HG02642 (cell line): ENCODE data around the gene SLC25A45.

ENCODE experiments used
- ATAC-seq: cut with Tn5 transposase; IDR thresholded peaks from one replicate; pipeline ENCODE4 v1.9.1; 2021; ENCODE audit warnings: mild to moderate bottlenecking; ENCODE audit not compliant: unreplicated experiment, poor library complexity

The SLC25A45 gene, protein sequence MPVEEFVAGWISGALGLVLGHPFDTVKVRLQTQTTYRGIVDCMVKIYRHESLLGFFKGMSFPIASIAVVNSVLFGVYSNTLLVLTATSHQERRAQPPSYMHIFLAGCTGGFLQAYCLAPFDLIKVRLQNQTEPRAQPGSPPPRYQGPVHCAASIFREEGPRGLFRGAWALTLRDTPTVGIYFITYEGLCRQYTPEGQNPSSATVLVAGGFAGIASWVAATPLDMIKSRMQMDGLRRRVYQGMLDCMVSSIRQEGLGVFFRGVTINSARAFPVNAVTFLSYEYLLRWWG

DNA sequence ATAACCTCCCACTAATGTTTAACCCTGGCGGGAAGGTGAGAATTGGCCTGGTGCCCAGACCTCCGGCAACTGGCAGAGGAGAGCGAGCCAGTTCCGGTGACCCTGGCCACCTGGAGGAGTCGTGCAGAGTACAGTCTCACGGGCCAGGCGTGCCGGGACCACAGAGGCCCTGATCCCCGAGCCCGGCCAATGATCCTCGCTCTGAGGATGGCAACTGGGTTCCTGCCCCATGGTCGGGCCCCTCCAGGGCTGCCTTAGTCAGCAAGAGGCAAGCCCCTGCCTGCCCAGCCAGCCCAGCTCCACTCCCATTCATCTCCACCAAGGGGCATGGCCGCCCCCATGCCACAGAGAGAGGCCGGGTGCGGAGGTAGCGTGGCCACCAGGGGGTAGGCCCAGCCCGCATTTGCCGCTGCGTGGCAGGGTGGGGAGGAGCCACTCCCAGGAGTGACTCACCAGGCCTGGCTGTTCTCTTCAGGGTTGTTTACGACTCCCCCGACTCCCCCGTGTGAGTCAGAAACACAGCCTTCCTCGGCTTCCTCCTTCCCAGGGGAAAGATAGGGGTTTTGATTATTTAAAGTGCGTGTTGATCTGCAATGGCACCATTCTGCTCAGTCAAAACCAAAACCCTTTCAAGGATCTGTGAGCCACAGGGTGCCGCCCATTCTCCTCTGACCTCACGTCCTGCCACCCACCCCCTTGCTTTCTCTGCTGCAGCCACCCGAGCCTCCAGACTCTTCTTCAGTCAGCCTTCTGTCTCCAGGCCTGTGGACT is at the start of gene SLC25A45:
Gene SLC25A45 (minus strand): TSS at position 614 of the 771 bp plus-strand sequence. CDS start 695 bp downstream, outside the sequence.
- ATAC-seq, result peak; percentile 64

DNA sequence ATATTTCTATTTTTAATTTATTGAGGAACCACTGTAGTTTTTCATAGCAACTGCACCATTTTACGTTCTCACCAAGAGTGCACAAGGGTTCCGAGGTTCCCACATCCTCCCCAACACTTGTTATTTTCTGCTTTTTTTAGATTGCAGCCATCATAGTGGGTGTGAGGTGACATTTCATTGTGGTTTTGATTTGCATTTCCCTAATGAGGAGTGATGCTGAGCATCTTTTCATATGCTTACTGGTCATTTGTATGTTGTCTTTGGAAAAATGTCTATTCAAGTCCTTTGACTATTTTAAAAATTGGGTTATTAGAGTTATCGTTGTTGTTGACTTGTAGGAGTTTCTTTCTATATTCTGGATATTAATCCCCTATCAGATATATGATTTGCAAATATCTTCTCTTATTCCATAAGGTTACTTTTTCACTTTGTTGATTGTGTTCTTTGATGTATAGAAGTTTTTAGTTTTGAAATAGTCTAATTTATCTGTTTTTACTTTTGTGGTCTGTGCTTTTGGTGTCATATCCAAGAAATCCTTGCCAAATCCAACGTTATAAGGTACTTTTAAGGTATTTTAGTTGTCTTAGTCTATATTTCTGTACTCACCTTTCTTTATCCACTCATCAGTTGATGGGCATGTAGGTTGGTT is 49.1 kb upstream of the SLC25A45 start:
- ATAC-seq, result no peak

DNA sequence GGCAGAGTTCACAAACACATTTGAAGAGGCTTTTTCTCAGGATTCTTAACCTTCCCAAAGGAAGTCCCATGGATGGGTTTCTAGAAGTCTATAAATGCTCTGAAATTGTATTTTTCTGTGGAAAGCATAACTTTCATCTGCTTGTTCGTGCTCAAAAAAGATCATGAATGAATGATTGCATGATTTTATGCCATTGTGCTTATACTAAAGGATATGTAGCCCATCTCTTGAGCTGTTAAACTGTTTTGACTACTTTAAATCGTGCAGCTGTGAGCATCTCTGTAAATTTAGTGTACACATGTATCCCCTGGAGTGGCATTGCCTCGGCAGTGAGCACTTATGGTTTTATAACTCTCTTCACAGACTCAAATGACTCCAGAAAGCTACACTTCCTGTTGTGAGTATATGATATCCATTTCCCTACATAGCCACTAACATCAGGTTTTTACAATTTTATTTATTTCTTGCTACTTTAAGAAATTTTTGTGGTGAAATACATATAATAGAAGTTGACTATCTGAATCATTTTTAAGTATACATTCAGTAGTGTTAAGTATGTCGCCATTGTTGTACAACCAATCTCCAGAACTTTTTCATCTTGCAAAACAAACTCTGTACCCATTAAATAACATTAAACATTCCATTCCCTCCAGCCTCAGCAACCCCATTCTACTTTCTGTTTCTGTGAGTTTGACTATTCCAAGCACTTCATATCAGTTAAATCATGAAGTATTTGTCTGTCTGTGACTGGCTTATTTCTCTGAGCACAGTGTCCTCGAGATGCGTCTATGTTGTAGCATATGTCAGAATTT is 48.2 kb upstream of the SLC25A45 start:
- ATAC-seq, result no peak

DNA sequence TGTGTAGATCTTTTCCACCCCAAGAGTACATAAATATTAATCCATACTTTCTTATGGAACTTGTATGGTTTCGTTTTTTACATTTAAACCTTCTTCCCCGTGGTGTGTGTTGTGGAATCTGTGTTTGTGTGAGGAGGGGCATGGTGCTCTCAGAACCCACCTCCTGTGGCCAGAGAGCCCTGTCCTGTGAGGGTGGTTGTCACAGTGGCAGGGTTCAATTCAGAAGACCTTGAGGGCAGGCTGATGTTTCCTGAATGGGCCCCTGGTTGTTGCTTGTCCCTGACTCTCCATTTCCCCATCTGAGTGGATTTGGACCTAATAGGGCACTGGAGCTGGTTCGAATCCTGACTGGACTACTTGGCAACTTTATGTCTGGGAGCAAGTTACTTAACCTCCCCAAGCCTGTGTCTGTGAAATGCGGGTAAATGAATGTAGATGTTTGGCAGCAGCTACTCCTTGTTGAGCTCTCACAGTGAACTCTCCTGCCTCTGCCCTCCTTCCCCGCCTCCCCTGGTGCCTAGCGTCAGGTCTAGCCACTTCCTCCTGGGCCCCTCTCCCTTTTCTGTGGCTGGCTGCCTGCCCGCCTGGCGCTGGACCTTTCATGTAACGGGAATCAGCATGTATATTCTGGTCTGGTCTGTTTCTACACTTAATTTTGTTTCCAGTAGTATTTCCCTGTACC is 47.4 kb upstream of the SLC25A45 start:
- ATAC-seq, result no peak

DNA sequence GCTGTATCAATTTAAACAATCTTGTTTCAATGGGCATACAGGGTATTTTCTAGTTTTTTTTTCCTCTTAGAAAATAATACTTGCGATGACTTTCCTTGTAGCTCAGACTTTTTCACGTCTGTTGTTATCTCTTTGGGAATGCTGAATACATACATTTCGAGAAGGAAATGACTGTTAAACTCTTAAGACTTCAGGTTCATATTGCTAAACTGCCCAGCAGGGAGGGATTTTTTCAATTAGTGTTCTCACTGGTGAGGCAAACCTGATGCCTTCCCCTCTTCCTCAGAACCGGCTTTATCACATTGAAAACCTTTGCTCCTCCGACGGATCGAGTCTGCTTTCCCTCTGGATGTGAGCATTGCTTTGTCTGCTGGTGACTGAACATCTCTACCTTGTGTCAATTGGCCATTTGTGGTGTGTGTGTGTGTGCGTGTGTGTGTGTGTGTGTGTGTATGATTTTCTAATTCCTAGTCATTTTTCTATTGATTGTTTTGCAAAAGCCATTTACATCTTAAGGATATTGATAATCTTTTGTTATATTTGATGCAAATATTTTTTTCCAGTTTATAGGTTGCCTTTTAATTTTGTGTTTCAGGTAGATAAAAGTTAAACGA is 46.7 kb upstream of the SLC25A45 start:
- no peak for ATAC-seq

DNA sequence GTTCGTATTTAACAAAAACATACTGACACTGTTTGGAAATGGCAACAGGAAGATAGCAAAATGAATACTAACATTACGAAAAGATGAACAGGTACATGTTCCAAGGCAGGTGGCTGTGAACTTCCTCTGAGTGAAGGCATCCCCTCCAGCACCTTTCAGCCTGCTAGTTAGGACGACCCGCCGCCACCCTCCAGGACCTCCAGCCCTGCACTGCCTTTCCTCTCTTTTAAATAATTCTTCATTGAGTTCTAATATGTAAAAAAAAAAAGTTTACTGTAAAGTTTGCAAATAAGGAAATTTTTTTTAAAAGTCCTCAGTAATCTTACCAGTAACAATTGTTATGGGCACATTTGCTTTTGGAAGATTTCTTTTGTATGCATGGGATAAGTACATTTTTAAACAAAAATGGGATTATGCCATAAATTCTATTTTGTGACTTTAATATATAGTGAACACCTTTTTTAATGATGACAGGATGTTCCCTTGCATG is 46.2 kb upstream of the SLC25A45 start:
- ATAC-seq, result no peak

DNA sequence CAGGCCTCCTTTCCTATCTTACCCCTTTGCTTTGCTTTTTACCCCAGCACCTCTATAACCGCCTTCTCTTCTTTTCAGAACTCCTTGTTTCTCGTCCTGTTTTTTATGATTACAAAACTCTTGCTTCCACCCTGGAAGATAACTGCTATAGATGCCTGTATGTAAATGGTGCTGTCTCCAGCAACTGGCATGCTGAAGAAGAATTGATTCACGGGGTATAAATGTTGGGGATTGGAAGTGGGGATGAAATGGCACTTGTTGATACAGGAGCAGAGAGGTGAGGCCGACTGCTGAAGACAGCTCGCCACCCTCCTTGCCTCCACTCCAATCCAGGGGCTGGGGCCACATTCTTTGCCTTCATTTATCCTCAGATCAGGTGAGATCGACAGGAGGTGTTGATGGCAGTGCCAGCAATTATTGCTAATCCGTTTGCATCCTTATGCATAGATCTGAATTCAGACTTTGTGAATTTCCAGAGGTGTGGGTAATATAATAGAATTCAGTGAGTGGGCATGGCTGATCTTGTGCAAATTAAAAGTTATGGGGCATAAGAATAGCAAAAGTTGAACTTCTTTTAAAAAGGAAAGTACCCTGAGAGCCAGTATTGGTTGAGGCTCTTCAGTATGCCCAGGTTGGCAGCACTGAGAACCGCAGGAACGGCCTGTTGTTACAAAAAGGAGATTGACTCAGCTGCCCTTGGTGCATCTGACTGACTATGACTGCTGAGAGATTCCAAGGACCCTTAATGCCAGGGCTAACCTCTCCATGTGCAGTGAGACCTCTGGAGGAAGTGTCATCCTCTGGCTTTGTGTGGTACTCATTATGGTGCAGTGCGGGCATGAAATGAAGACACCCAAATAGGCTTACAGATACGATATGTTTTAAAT is 45.5 kb upstream of the SLC25A45 start:
- ATAC-seq, result no peak

DNA sequence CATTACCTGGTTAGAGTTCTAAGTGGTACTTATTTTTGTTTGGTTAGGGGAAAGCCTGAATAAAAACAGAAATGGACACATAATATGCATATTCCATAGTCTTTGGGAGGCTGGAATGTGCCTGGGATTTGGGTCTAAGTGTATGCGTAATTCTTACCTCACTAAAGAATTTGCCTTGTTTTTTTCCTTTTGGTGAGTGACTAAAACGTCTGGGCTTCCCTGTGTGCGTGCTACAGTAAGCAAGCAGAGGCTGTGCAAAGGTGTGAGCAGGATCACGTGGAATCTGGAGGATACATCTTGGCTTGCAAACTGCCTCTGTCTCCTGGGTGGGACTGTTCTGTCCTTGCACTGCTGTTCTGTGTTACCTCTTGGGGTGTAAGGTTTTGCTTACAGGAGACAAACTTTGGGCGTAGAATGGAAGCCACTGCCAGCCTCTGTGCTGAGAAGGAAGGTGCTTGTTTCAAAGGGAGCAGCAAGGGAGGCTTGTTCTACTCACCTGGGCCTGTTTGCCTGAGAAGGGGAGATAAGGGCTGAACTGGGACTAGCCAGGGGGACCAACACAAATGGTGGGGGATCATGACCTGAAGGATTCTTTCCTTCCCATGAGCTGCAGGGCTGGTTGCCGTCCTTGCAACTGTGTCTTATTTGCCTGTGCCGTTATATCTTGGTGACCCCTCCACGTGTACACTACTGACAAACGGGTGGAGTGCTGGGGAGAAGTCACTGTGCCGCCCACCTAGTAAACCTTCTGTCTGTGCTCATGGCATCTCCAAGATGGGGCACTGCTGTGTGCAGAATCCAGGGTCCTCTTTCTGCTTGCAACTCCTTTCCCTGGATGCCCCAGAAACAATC is 44.6 kb upstream of the SLC25A45 start:
- ATAC-seq, result no peak

DNA sequence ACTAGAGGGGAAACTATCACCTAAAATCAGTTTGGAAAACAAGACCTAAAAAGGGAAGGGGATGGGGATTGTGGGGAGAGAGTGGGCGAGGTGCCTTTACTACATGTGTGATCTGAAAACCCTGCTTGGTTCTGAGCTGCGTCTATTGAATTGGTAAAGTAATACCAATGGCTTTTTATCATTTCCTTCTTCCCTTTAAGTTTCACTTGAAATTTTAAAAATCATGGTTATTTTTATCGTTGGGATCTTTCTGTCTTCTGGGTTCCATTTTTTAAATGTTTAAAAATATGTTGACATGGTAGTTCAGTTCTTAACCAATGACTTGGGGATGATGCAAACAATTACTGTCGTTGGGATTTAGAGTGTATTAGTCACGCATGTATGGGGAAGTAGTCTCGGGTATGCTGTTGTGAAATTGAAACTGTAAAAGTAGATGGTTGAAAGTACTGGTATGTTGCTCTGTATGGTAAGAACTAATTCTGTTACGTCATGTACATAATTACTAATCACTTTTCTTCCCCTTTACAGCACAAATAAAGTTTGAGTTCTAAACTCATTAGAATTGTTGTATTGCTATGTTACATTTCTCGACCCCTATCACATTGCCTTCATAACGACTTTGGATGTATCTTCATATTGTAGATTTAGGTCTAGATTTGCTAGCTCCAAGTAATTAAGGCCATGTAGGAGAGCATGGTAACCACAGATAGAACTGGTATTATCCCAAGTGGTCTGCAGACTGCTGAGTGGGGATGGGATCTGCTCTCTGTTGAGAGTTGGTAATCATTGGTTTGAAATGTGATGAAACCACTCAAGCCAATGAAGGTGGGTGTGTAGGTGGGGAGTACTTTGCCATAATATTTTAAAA is 43.8 kb upstream of the SLC25A45 start:
- ATAC-seq, result no peak

DNA sequence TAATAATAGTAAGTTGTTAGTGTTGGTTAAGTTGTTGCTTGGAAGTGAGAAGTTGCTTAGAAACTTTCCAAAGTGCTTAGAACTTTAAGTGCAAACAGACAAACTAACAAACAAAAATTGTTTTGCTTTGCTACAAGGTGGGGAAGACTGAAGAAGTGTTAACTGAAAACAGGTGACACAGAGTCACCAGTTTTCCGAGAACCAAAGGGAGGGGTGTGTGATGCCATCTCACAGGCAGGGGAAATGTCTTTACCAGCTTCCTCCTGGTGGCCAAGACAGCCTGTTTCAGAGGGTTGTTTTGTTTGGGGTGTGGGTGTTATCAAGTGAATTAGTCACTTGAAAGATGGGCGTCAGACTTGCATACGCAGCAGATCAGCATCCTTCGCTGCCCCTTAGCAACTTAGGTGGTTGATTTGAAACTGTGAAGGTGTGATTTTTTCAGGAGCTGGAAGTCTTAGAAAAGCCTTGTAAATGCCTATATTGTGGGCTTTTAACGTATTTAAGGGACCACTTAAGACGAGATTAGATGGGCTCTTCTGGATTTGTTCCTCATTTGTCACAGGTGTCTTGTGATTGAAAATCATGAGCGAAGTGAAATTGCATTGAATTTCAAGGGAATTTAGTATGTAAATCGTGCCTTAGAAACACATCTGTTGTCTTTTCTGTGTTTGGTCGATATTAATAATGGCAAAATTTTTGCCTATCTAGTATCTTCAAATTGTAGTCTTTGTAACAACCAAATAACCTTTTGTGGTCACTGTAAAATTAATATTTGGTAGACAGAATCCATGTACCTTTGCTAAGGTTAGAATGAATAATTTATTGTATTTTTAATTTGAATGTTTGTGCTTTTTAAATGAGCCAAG is 42.9 kb upstream of the SLC25A45 start:
- ATAC-seq, result no peak

DNA sequence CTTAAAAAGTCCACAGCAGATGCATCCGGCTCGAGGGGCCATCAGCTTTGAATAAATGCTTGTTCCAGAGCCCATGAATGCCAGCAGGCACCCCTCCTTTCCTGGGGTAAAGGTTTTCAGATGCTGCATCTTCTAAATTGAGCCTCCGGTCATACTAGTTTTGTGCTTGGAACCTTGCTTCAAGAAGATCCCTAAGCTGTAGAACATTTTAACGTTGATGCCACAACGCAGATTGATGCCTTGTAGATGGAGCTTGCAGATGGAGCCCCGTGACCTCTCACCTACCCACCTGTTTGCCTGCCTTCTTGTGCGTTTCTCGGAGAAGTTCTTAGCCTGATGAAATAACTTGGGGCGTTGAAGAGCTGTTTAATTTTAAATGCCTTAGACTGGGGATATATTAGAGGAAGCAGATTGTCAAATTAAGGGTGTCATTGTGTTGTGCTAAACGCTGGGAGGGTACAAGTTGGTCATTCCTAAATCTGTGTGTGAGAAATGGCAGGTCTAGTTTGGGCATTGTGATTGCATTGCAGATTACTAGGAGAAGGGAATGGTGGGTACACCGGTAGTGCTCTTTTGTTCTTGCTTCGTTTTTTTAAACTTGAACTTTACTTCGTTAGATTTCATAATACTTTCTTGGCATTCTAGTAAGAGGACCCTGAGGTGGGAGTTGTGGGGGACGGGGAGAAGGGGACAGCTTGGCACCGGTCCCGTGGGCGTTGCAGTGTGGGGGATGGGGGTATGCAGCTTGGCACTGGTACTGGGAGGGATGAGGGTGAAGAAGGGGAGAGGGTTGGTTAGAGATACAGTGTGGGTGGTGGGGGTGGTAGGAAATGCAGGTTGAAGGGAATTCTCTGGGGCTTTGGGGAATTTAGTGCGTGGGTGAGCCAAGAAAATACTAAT is 42.0 kb upstream of the SLC25A45 start:
- no peak for ATAC-seq

DNA sequence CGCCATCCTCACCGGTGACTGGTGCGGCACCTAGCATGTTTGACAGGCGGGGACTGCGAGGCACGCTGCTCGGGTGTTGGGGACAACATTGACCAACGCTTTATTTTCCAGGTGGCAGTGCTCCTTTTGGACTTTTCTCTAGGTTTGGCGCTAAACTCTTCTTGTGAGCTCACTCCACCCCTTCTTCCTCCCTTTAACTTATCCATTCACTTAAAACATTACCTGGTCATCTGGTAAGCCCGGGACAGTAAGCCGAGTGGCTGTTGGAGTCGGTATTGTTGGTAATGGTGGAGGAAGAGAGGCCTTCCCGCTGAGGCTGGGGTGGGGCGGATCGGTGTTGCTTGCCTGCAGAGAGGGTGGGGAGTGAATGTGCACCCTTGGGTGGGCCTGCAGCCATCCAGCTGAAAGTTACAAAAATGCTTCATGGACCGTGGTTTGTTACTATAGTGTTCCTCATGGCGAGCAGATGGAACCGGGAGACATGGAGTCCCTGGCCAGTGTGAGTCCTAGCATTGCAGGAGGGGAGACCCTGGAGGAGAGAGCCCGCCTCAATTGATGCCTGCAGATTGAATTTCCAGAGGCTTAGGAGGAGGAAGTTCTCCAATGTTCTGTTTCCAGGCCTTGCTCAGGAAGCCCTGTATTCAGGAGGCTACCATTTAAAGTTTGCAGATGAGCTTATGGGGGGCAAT is 41.2 kb upstream of the SLC25A45 start:
- no peak for ATAC-seq

DNA sequence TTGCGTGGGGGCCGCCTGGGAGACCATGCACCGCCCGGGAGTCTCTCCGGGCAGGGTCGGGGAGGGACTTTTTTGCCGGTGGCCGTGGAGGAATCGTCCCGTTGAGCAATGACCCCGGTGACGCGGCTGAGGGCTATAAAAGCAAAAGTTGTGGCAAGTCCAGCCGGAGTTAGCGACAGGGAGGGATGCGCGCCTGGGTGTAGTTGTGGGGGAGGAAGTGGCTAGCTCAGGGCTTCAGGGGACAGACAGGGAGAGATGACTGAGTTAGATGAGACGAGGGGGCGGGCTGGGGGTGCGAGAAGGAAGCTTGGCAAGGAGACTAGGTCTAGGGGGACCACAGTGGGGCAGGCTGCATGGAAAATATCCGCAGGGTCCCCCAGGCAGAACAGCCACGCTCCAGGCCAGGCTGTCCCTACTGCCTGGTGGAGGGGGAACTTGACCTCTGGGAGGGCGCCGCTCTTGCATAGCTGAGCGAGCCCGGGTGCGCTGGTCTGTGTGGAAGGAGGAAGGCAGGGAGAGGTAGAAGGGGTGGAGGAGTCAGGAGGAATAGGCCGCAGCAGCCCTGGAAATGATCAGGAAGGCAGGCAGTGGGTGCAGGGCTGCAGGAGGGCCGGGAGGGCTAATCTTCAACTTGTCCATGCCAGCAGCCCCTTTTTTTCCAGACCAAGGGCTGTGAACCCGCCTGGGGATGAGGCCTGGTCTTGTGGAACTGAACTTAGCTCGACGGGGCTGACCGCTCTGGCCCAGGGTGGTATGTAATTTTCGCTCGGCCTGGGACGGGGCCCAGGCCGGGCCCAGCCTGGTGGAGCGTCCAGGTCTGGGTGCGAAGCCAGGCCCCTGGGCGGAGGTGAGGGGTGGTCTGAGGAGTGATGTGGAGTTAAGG is 40.4 kb upstream of the SLC25A45 start, which contains the start of gene NEAT1:
Gene NEAT1 (plus strand): TSS at position 166 of the 883 bp plus-strand sequence.
- peak; percentile 19 for ATAC-seq
